Left lung (tissue), 10 donors: ENCODE measurements around the gene TMPRSS5. TPM values are rescaled to one million over a fixed set of nuclear protein-coding genes. Genes with fewer than 3 reads are reported as not detected.
"Not testable (repeated sequence)": the region's sequence is repeated elsewhere in the genome, so short reads cannot be mapped to it uniquely, and the experiment has no call there.

Experiments
- ATAC-seq: fragments of 200-7000 bp; cut with Tn5 transposase; one replicate; pipeline ENCODE4 v1.9.1; 2020; ENCODE audit warnings: moderate library complexity
- DNase-seq, 4 donors: peaks; one replicate each; pipeline ENCODE4 v3.0.0-alpha.2; 2013 to 2020
- H3K27ac ChIP-seq, 2 donors: fragments of 200-600 bp; sonication (generic) in 1 of 2; one replicate each; pipeline versions ENCODE4 v1.5.0 to v1.8.0; 2020 to 2021
- H3K27me3 ChIP-seq, 2 donors: fragments of 200-600 bp; sonication (generic) in 1 of 2; one replicate each; pipeline versions ENCODE4 v1.5.0 to v1.8.0; 2020 to 2021
- H3K36me3 ChIP-seq, 2 donors: fragments of 200-600 bp; sonication (generic) in 1 of 2; one replicate each; pipeline versions ENCODE4 v1.5.0 to v1.8.0; 2020 to 2021
- H3K4me1 ChIP-seq, 2 donors: fragments of 200-600 bp; one replicate each; pipeline ENCODE4 v1.8.0; 2021
- H3K4me3 ChIP-seq, 2 donors: fragments of 200-600 bp; sonication (generic) in 1 of 2; one replicate each; pipeline versions ENCODE4 v1.5.0 to v1.8.0; 2020 to 2021; ENCODE audit warnings: mild to moderate bottlenecking in 1 of 2
- H3K9me3 ChIP-seq, 2 donors: fragments of 200-600 bp; sonication (generic) in 1 of 2; one replicate each; pipeline versions ENCODE4 v1.5.0 to v1.8.0; 2020 to 2021
- CTCF ChIP-seq, 2 donors: fragments of 200-600 bp; sonication (generic) in 1 of 2; IDR thresholded peaks; one replicate each; pipeline versions ENCODE4 v1.5.0 to v1.8.0; 2021; ENCODE audit warnings: antibody characterized with exemption in 2 of 2
- intact Hi-C, 2 donors: fragments of 100-400 bp; cut with DNase I; formaldehyde crosslinking; loops; one replicate each; pipeline versions ENCODE4 v1.11.2 to v1.14.2; 2022
- polyA plus RNA-seq, 6 donors: library from polyadenylated mRNA; unstranded; fragments of 120-200 nt; gene quantifications; one replicate each; pipeline ENCODE4 v1.2.1, GENCODE V29; 2013; ENCODE audit not compliant: insufficient read length in 6 of 6
- total RNA-seq, 2 donors: library from RNA; stranded (reverse); fragmentation: NEBNext Ultra II Directional; extraction: Animal tissue kit (Norgen Biotek cat#: 25700); gene quantifications; one replicate each; pipeline ENCODE4 v1.2.1, GENCODE V29; 2021
- donor health status: DM: no; HTN: yes; CAD: no.
- donor health status: DM: no; HTN: no; CAD: no.

The TMPRSS5 gene
- total and polyA plus RNA-seq, 8 donors = 0.23 to 2.3 (median 1.4) TPM

GRCh38 chr11:113715882-113716625 is 9.9 kb upstream of the TMPRSS5 start:
- H3K4me1 ChIP-seq = no peaks in the 10 kb centered on the region
- no peak overlapping the region for H3K4me3 ChIP-seq
- H3K36me3 ChIP-seq = peaks cover 0 to 10% of the 10 kb centered on the region in 2 donors
- TF ChIP-seq CTCF (IDR thresholded peaks at IDR 0.05) = no peak
- H3K9me3 ChIP-seq = peaks cover 0 to 4% of the 10 kb centered on the region in 2 donors
- no peak for ATAC-seq
- no peak overlapping the region for H3K27ac ChIP-seq
- H3K27me3 ChIP-seq = no peaks in the 10 kb centered on the region
- no peak for DNase-seq
- intact Hi-C loops = no loop called here

GRCh38 chr11:113715273-113715672 is 9.2 kb upstream of the TMPRSS5 start:
- Histone ChIP-seq H3K36me3 (peaks cover 0 to 10% of the 10 kb centered on the region in 2 donors), H3K4me3 (no peak overlapping the region), H3K4me1 (no peaks in the 10 kb centered on the region), H3K27ac (no peak overlapping the region), H3K9me3 (peaks cover 0 to 5% of the 10 kb centered on the region in 2 donors), H3K27me3 (no peaks in the 10 kb centered on the region)
- ATAC-seq (no peak), DNase-seq (no peak)
- intact Hi-C loops = no loop called here
- TF ChIP-seq CTCF (IDR thresholded peaks at IDR 0.05) = no peak

- no peak for ATAC-seq
- Histone ChIP-seq H3K36me3 (peaks cover 0 to 9% of the 10 kb centered on the region in 2 donors), H3K4me3 (no peak overlapping the region), H3K4me1 (no peaks in the 10 kb centered on the region), H3K9me3 (peaks cover 0 to 24% of the 10 kb centered on the region in 2 donors), H3K27ac (no peak overlapping the region), H3K27me3 (no peaks in the 10 kb centered on the region)
- no peak for DNase-seq
- intact Hi-C loops = no loop called here
- TF ChIP-seq CTCF (IDR thresholded peaks at IDR 0.05) = no peak
These were observed 4.9 kb upstream of the TMPRSS5 start for GRCh38 chr11:113710989-113711388.

- H3K4me3 ChIP-seq, H3K4me1 ChIP-seq, ATAC-seq, H3K36me3 ChIP-seq, H3K27me3 ChIP-seq, DNase-seq, H3K9me3 ChIP-seq, H3K27ac ChIP-seq, intact Hi-C loops: not testable (repeated sequence)
These were observed 2.6 kb downstream of the TMPRSS5 start for GRCh38 chr11:113703551-113703950.

- no peaks in the 10 kb centered on the region for H3K27me3 ChIP-seq
- H3K36me3 ChIP-seq = no peaks in the 10 kb centered on the region
- no peak for DNase-seq
- no peak overlapping the region for H3K4me3 ChIP-seq
- no peak overlapping the region for H3K27ac ChIP-seq
- no peak for TF ChIP-seq CTCF (IDR thresholded peaks at IDR 0.05)
- ATAC-seq = no peak
- intact Hi-C loops = no loop called here
- no peaks in the 10 kb centered on the region for H3K4me1 ChIP-seq
- no peaks in the 10 kb centered on the region for H3K9me3 ChIP-seq
These were observed 4.6 kb downstream of the TMPRSS5 start for GRCh38 chr11:113701491-113701890.

GRCh38 chr11:113698515-113698914 is 7.6 kb downstream of the TMPRSS5 start:
- H3K4me3 ChIP-seq = no peak overlapping the region
- intact Hi-C loops = no loop called here
- H3K36me3 ChIP-seq = no peaks in the 10 kb centered on the region
- no peak overlapping the region for H3K27ac ChIP-seq
- ATAC-seq = no peak
- no peaks in the 10 kb centered on the region for H3K4me1 ChIP-seq
- H3K9me3 ChIP-seq = no peaks in the 10 kb centered on the region
- H3K27me3 ChIP-seq = no peaks in the 10 kb centered on the region
- no peak for DNase-seq
- TF ChIP-seq CTCF (IDR thresholded peaks at IDR 0.05) = no peak
